GM12873 (cell line): ENCODE data around the gene LCE4A.
"Not testable (repeated sequence)": the region's sequence is repeated elsewhere in the genome, so short reads cannot be mapped to it uniquely, and the experiment has no call there.

ENCODE experiments used
- CTCF ChIP-seq: IDR thresholded peaks from 2 replicates; pipeline ENCODE4 v1.5.1; 2012; ENCODE audit warnings: low read depth, mild to moderate bottlenecking, moderate library complexity, low read length, control low read depth; ENCODE audit not compliant: insufficient read depth; ENCODE audit errors: missing control alignments

LCE4A gene

DNA sequence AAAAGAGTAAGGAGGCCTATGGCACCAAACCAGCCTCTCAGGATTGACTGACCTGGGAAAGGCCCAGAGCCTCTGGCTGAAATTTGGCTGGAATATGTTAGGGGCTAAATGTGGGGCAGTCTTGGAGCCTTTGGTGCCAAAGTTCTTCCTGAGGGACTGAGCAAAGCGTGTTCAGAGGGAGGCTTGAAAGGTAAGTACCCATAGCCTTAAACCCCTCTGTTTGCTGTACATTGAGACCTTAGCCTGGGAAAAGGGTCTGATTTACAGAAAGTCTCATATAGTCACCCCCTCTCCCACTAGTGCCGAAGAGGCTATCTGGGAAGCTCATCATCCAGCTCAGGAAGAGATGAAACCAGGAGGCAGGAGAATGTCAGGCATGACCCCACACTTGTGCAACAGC is at the start of gene LCE4A:
Gene LCE4A (plus strand): TSS at position 301 of the 400 bp plus-strand sequence. CDS start 916 bp downstream, outside the sequence.
- no peak for TF ChIP-seq CTCF

DNA sequence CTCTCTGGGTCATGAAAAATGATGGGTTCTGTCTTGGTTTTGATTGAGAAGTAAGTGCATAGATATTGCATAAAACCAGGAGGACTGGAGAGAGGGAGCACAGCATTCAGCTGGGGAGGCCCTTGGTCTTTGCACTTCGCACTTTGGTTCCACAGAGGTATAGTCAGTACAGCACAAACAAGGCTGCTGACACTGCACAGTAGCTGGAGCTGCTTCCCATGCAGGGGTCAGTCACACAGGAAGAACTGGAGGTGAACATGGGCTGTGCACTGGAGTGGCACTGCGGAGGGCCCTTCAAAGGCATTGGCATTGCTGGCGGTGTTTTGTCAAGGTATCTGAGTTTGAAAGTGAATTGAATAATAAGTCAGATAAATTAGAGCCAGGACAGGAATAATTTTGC is 49.3 kb upstream of the LCE4A start:
- TF ChIP-seq CTCF = no peak

DNA sequence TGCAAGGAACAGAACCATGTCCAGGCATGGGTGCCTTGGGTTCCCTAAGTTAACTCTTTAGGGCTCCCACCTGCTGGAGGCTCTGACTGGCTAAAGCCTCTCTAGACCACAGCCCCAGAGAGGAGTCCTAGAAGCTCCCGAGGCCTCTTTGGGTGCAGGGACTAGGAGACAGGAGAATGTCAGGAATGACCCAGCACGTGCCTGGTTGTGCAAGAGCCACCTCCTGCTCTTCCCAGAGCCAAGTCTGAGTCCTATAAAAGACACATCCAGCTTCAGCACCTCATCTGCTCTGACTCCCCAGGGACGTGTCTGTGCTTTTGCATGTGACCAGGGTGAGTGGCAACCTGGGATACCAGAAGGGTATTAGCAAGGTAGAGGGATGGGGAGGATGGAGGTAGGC is 44.9 kb upstream of the LCE4A start, which contains the start of gene LCE2D:
Gene LCE2D (plus strand): TSS at position 283 of the 400 bp plus-strand sequence. CDS start 726 bp downstream, outside the sequence.
- TF ChIP-seq CTCF = no peak

DNA sequence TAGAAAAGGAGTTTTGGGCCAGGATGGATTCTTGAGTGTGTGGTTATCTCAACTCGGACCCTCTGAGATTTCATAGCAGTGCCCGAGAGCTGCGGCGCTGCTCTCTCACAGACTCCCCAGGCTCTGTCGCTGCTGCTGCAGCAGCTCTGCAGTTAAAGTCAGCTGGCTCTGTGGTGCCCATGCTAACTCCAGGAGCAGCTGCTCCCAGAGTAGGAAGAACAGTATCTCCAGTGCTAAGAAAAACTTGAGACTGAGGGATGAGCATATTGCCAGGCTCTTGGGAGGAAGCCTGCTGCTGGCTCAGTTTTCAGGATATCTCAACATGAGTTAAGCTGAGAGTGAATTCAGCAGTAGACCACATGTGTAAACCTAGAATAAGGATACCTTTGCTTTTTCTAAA is 40.3 kb upstream of the LCE4A start:
- no peak for TF ChIP-seq CTCF

DNA sequence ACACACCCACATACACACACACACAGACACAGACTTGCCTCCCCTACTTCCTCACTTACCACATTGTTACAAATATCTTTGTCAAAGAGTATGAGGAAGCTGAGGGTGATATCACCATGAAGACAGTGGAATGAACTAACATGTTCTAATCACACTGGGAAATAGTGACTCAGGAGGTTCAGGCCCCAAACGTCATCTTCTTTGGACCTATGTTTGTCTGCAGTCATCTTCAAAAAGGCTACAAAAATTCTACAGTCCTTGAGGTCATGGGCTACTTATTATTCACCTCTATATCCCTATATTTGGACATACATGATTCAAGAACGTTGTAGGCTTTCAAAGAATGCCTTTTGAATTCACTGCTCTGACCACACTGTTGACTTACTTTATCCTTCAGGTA is 34.9 kb upstream of the LCE4A start:
- no peak for TF ChIP-seq CTCF

GRCh38 chr1:152674983-152675382 is 33.0 kb upstream of the LCE4A start, which contains the start of gene LCE2C:
LCE2C (plus strand) TSS chr1:152675279; CDS start chr1:152676016, 737 bp downstream.
- not testable (repeated sequence) for TF ChIP-seq CTCF

GRCh38 chr1:152679459-152679858 is 28.5 kb upstream of the LCE4A start:
- no peak for TF ChIP-seq CTCF
